HUES6 (cell line): ENCODE data around the gene LAMC3.

Source experiments
- H3K27ac ChIP-seq: 2 replicates; pipeline ENCODE4 v1.7.0; 2013; ENCODE audit warnings: low read depth, mild to moderate bottlenecking, low read length, inconsistent platforms
- H3K27me3 ChIP-seq: 2 replicates; pipeline ENCODE4 v1.6.1; 2013; ENCODE audit warnings: low read length; ENCODE audit not compliant: control insufficient read depth, insufficient read depth
- H3K36me3 ChIP-seq: 2 replicates; pipeline ENCODE4 v1.6.1; 2013; ENCODE audit warnings: low read length; ENCODE audit not compliant: control insufficient read depth, insufficient read depth
- H3K4me1 ChIP-seq: 2 replicates; pipeline ENCODE4 v1.6.1; 2013; ENCODE audit warnings: low read length; ENCODE audit not compliant: control insufficient read depth, insufficient read depth
- H3K4me3 ChIP-seq: 2 replicates; pipeline ENCODE4 v1.5.1; 2013; ENCODE audit warnings: low read depth, low read length
- H3K9ac ChIP-seq: one replicate; pipeline ENCODE4 v1.6.1; 2013; ENCODE audit warnings: mild to moderate bottlenecking, low read length
- H3K9me3 ChIP-seq: 2 replicates; pipeline ENCODE4 v1.6.1; 2013; ENCODE audit warnings: low read depth, low read length; ENCODE audit not compliant: control insufficient read depth, insufficient read depth

Gene LAMC3

DNA sequence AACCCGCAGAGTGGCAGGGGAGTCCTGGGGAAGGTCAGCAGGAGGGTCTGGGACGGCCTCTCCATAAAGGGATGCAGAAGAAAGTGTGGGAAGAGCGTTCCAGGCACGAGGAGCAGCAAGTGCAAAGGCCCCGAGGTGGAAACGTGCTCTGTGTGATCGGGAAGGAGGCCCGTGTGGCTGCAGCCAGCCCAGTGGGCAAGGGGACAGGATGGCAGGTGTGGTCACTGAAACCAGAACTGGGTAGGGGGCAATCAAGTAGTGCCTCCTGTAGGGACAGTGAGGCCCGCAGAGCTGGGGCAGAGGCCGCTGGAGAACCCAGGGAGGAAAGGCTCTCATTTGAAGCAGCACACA is 16.3 kb upstream of the LAMC3 start:
- Histone ChIP-seq H3K9ac (no peak overlapping the region), H3K4me3 (no peak overlapping the region), H3K36me3 (no peaks in the 10 kb centered on the region), H3K4me1 (peaks cover 34% of the 10 kb centered on the region), H3K27ac (no peak overlapping the region), H3K27me3 (no peaks in the 10 kb centered on the region), H3K9me3 (no peaks in the 10 kb centered on the region)

DNA sequence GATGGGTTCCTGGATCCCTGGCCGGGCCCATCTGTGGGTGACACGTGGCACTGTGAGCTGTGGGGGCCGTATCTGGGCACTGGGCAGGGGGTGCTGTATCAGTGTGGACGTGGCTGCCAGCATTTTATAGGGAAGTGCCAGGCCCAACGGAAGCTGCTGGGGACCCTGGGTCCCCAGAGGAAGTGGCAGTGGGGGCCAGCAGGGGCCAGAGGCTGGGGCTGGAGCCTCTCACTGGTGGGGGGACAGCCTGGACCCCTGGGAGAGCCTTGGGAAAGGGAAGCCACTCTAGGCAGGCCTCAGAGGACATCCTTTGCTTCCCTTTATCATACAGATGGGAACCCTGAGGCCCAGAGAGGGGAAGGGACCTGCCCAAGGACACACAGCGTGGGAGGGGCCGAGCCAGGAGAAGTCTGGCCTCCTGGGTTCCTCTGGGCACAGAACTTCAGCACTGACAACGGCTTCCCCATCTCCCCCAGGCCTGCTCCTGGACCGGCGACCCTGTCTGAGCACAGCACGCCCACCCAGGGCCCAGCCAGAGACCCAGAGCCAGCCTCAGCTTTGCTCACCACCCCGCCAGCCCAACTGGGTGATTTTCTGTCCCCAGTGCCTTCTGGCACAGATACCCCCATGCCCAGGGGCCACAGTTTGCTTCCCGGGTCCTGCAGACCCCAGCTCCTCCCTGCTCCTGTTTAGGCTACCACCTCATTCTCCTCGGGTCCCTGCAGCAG is 15.5 kb upstream of the LAMC3 start:
- peaks cover 34% of the 10 kb centered on the region for H3K4me1 ChIP-seq
- H3K36me3 ChIP-seq = no peaks in the 10 kb centered on the region
- H3K4me3 ChIP-seq = no peak overlapping the region
- no peak overlapping the region for H3K27ac ChIP-seq
- H3K9me3 ChIP-seq = no peaks in the 10 kb centered on the region
- peaks cover under 1% of the 10 kb centered on the region; the same call in 1 of the 2 replicates for H3K27me3 ChIP-seq
- no peak overlapping the region for H3K9ac ChIP-seq

DNA sequence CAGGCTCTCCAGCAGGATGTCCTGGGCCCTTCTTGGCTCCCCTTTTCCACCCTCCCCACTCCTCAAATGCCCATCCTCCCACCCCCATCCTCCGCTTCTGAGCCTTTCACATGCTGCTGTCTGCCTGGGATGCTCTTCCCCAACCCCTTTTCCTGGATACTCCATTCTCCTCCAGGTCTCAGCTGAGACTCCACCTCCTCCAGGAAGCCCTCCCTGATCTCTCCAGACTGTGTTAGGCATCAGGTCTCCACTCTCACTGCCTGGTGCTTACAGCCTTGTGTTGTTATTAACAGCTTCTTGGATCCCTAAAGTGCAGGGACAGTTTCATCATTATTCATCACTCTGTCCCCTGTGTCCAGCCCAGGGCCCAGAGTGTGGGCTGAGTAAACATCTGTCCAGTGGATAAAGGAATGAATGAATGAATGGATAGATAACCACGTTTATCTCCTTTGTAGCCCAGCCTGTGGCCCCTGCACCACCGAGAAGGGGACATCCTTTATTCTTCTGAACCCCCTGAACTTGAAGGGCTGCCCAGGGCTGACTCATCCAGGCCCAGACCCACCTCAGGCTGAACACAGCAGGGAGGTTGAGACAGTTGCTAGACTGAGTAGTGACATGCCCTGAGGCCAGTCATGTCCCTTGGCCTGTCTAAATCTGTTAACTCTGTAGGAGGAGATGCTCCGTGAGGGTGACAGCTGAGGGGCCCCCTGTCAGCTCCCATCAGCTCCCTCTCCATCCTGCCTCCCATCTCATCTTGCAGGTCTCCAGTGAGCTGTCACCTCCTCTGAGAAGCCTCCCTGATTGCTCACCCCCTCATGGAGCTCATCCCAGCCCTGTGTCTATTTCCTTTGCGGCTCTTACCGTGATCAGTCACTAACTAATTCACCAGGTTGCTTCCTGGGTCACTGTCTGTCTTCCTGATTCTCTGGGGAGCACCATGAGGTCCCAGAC is 14.6 kb upstream of the LAMC3 start:
- no peaks in the 10 kb centered on the region for H3K36me3 ChIP-seq
- peaks cover 34% of the 10 kb centered on the region for H3K4me1 ChIP-seq
- H3K27ac ChIP-seq = no peak overlapping the region
- no peak overlapping the region for H3K4me3 ChIP-seq
- H3K9me3 ChIP-seq = no peaks in the 10 kb centered on the region
- peaks cover 9% of the 10 kb centered on the region for H3K27me3 ChIP-seq
- no peak overlapping the region for H3K9ac ChIP-seq

DNA sequence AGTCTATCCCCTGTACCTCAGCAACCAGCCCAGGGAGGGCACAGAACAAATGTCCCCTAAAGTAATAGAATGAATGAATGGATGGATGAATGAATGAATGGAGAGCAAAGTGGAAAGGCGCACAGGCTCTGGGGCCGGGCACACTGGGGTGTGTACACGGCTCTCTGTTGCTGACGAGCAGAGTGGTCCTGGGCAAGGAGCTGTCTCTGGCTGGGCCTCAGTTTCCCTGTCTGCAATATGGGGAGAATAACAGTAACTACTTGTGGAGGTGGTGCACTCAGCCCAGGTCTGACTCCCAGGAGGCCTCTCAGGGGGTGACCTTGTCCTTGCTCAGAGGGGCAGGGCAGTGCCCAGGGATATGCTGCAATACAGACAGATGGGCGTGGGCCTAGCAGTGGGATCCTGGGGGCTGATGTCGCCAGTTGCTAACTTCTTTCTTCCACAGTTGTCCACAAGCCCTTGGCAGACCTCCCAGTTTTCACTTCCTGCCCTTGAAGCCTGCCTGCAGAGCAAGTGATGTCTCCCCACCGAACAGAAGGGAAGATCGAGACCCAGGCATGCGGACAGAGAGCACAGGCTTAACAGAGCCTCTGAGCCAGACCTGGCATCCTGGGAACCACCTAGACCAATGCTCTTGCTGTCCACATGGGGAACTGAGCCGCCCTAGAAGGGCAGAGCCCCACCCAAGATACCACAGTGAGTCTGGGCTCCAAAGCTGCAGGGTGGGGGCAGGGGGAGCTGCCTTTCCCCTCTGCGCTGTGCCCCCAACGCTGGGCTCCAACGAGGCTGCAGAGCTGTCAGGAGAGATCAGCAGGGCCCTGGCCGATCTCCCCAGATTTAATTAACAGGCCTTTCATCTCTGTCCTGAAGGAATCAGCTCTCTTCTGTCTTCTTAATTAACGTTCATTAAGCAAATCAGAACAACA is 13.6 kb upstream of the LAMC3 start:
- Histone ChIP-seq H3K27ac (no peak overlapping the region), H3K27me3 (peaks cover 13% of the 10 kb centered on the region), H3K4me1 (peaks cover 33% of the 10 kb centered on the region), H3K9me3 (no peaks in the 10 kb centered on the region), H3K36me3 (no peaks in the 10 kb centered on the region), H3K9ac (no peak overlapping the region), H3K4me3 (no peak overlapping the region)

DNA sequence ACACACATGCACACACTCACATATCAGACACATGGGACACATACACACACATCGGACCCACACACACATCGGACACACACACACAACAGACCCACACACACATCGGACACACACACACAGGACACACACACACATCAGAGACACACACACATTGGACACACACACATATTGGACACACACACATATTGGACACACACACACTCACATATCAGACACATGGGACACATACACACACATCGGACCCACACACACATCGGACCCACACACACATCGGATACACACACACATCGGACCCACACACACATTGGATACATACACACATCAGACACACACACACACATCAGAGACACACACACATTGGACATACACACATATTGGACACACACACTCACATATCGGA is 12.8 kb upstream of the LAMC3 start:
- H3K9ac ChIP-seq = no peak overlapping the region
- H3K4me1 ChIP-seq = peaks cover 25% of the 10 kb centered on the region
- no peaks in the 10 kb centered on the region for H3K9me3 ChIP-seq
- H3K4me3 ChIP-seq = no peak overlapping the region
- H3K27ac ChIP-seq = no peak overlapping the region
- peaks cover 13% of the 10 kb centered on the region for H3K27me3 ChIP-seq
- H3K36me3 ChIP-seq = no peaks in the 10 kb centered on the region

DNA sequence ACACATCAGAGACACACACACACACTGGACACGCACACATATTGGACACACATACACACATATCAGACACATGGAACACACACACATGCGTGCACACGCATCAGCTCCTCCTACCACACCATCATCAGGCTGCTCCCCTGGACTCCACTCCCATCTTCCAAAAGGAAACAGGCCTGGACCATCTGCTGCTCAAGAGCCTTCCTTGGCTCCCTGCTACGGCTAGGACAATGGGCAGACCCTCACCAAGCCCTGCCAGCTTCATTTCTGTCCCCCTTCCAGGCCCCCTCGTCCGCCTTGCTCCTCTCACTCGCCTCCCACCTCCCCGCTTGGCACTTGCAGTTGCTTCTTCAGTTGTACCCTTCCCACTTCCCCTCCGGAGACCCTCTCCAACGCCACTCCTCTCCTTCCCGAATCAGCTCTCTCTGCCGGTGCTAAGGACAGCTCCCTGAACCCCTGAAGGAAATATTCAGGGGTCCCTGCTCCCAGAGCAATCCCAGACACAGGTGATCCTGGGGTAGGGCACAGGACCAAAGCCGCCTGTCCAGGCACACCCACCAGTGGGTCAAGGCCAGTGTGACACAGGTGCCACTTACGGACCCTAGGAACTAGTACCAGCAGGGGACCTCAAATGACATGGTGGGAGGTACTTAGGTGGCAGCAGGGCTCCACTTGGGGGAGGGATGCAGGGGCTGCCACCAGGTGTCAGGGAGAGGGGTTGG is 12.1 kb upstream of the LAMC3 start:
- H3K4me1 ChIP-seq = peaks cover 19% of the 10 kb centered on the region
- no peak overlapping the region for H3K4me3 ChIP-seq
- peaks cover 13% of the 10 kb centered on the region for H3K27me3 ChIP-seq
- H3K27ac ChIP-seq = no peak overlapping the region
- H3K9ac ChIP-seq = no peak overlapping the region
- no peaks in the 10 kb centered on the region for H3K9me3 ChIP-seq
- no peaks in the 10 kb centered on the region for H3K36me3 ChIP-seq

DNA sequence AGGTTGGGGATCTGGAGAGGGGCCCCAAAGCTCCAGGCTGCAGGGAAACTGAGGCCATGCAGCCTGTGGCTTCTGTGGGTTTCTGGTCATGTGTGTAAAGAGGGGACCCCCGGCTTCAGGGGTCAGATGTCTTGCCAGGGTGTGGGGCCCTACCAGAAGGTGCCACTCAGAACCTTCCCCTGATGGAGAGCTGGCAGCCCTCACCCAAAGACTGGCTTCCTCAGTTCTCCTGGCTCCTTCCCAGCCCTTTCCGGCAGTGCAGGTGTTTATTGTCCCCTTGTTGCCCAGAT is 11.6 kb upstream of the LAMC3 start:
- H3K27me3 ChIP-seq = peaks cover 13% of the 10 kb centered on the region
- no peak overlapping the region for H3K4me3 ChIP-seq

DNA sequence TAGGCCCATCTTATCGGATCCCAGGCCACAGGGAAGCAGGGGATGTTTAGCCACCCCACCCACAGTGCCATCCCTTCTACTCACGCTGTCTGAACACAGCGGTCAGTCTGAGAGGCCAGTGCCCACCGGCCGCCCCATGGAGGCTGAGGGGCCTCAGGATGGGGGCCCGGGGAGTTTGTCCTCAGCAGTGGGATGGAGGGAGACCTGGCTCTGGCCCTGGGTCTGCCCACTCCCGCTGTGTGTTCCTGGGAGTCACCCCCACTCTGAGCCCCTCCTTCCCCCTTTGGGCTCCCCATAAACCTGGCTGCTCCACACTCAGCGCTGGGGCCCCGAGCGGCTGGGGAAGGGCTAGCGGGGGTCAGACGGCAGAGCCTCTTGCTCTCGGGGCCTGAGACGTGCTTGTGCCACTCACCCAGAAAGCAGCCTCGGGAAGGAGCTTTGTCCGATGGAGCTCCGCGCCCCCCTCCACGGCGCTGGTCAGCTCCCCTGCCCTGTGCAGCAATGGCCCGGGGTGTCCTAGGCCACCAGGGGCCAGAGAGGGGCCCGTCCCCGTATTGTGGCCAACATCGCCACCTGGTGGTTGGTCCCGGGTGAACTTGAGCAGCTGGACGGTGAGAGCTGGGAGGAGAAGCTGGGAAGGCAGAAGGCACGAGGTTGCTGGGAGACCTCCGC is 10.9 kb upstream of the LAMC3 start:
- Histone ChIP-seq H3K4me1 (peaks cover 18% of the 10 kb centered on the region), H3K9ac (no peak overlapping the region)

More for the DNA sequence above, 11.6 kb upstream of the LAMC3 start:
- H3K36me3 ChIP-seq = no peaks in the 10 kb centered on the region
- no peak overlapping the region for H3K9ac ChIP-seq
- no peaks in the 10 kb centered on the region for H3K9me3 ChIP-seq
- no peak overlapping the region for H3K27ac ChIP-seq
- peaks cover 18% of the 10 kb centered on the region for H3K4me1 ChIP-seq

DNA sequence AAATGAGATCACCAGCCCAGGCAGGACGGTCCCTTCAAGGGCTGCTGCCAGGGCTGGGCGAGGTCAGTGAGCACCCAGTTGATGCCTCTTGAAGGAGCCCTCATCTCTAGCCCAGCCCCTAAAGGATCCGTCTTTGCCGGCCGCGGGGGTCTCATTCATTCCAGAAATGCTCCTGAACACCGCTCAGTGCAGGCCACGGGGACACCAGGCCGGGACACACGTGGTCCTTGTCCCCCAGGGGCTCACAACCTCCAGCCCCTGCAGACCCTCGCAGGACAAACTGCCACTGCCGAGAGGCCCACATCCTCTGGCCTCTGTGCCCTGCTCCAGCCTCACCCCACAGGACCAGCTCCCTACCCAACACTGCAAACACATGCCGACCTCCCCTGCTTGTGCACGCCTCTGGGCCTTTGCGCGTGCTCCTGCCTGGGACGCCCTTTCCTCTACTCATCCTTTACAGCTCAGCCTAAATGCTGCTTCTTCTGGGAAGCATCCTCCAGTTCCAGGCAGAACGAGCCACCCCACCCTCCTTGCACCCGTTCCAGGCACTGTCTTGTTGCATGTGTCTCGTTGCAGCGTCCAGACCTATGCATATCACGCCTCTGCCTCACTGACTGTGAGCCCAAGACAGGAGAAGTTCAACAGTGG is 10.3 kb upstream of the LAMC3 start:
- Histone ChIP-seq H3K27ac (no peak overlapping the region), H3K36me3 (no peaks in the 10 kb centered on the region), H3K9ac (no peak overlapping the region)

More for the DNA sequence above, 10.9 kb upstream of the LAMC3 start:
- Histone ChIP-seq H3K36me3 (no peaks in the 10 kb centered on the region), H3K27me3 (peaks cover 13% of the 10 kb centered on the region), H3K9me3 (no peaks in the 10 kb centered on the region), H3K27ac (no peak overlapping the region), H3K4me3 (no peak overlapping the region)

DNA sequence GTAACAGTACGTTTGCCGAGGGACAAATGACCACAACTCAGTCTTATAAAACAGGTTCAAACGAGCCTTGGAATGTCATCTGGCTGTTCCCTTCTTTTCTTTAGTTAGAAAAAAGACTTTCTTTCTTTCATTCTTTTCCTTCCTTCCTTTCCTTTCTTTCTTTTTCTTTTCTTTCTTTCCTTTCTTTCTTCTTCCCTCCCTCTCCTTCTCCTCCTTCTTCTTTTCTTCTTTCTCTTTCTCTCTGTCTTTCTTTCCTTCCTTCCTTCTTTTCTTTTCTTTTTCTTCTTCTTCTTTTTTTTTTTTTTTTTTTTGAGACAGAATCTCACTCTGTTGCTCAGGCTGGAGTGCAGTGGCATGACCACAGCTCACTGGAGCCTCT is 9.7 kb upstream of the LAMC3 start:
- Histone ChIP-seq H3K9ac (no peak overlapping the region), H3K27ac (no peak overlapping the region), H3K36me3 (no peaks in the 10 kb centered on the region), H3K4me1 (peaks cover 18% of the 10 kb centered on the region), H3K4me3 (no peak overlapping the region), H3K27me3 (peaks cover 13% of the 10 kb centered on the region), H3K9me3 (no peaks in the 10 kb centered on the region)

More for the DNA sequence above, 10.3 kb upstream of the LAMC3 start:
- H3K9me3 ChIP-seq = no peaks in the 10 kb centered on the region
- H3K4me3 ChIP-seq = no peak overlapping the region
- H3K27me3 ChIP-seq = peaks cover 13% of the 10 kb centered on the region
- H3K4me1 ChIP-seq = peaks cover 18% of the 10 kb centered on the region
